ENCODE results near the gene HACD2. TPM values are rescaled to one million over a fixed set of nuclear protein-coding genes. Genes with fewer than 3 reads are reported as not detected.
A peak's percentile ranks its signal among the peaks of the same experiment; 100 is the strongest.

Gene HACD2
- total and polyA plus RNA-seq, 9 of the 15 experiments (the other 6 are each of a cell fraction or from before 2014, with no cell fraction given), result 1.3 to 10.5 (median 3.8) TPM

GRCh38 chr3:123597561-123597960 is 12.7 kb upstream of the HACD2 start (continued):
- TF ChIP-seq IRF2 (CRISPR knock-in tag; IDR thresholded peaks at IDR 0.05), result no peak
- no peak for TF ChIP-seq THRAP3 (IDR thresholded peaks at IDR 0.05; ENCODE audit: borderline replicate concordance)
- TF ChIP-seq ATF1 (CRISPR knock-in tag; IDR thresholded peaks at IDR 0.05), result no peak
- TF ChIP-seq ATF1 (tag; IDR thresholded peaks at IDR 0.05), result no peak
- no peak for TF ChIP-seq ZZZ3 (IDR thresholded peaks at IDR 0.05)

- H3K4me3 ChIP-seq, result no peak overlapping the region
- no peak for ATAC-seq
- ChIA-PET CTCF (ENCODE audit: low intra/inter-chr PET ratio) (no interaction called here), POLR2A (interaction anchor here (1.2 kb wide), 1 partner anchor 9 kb away, joined by 6 read pairs; no protein-coding TSS in a partner anchor)
- WGBS (ENCODE audit: insufficient coverage, low coverage, missing lambda C conversion rate), result 52% methylated on average over 5 of the region's 5 CpGs
- BruUV-seq (replicated peaks), result no TSS peak
- H3K4me1 ChIP-seq (replicated peaks in 1 of 2; ENCODE audit: control insufficient read depth in 2 of 2, insufficient read depth in 2 of 2, low read length in 2 of 2), result peaks cover 0 to 1% of the 10 kb centered on the region in 2 experiments; a peak in 2 of 5 replicates
- no peak for FAIRE-seq
- H4K20me1 ChIP-seq (replicated peaks; ENCODE audit: control insufficient read depth, insufficient read depth, low read length), result no peaks in the 10 kb centered on the region
- no peak for TF ChIP-seq MIER1 (IDR thresholded peaks at IDR 0.05; ENCODE audit: low read depth)
- peak; percentile 44; the same call in 1 of the 2 replicates for TF ChIP-seq MAFG (tag; conservative IDR thresholded peaks at IDR 0.05)
- TF ChIP-seq NFE2 (IDR thresholded peaks at IDR 0.05; ENCODE audit: low read depth), result peak; percentile 25; the same call in 1 of the 2 replicates
- in situ Hi-C loops (cut with MboI), result no loop called here
- intact Hi-C loops (cut with micrococcal nuclease), result no loop called here
- H2AFZ ChIP-seq (ENCODE audit: low read depth, low read length), result no peak overlapping the region
- no peaks in the 10 kb centered on the region for H3K36me3 ChIP-seq (ENCODE audit: control insufficient read depth, insufficient read depth, low read length)
- H3K9me1 ChIP-seq (ENCODE audit: control insufficient read depth, insufficient read depth, low read length), result no peaks in the 10 kb centered on the region
- DNase-seq (ENCODE audit: extremely low read depth in 1 of 4, low spot score in 3 of 4), result no peak
- peaks cover 3% of the 10 kb centered on the region; the same call in 1 of the 2 replicates for H3K9me3 ChIP-seq (replicated peaks; ENCODE audit: control insufficient read depth, insufficient read depth, low read depth, low read length)
- no peaks in the 10 kb centered on the region for H3K79me2 ChIP-seq (ENCODE audit: control insufficient read depth, insufficient read depth, low read length)
- H3K4me2 ChIP-seq (ENCODE audit: insufficient read depth, low read length), result no peak overlapping the region
- H3K27ac ChIP-seq (ENCODE audit: extremely low read depth, low read depth, low read length), result no peak overlapping the region
- no peak overlapping the region for H3K9ac ChIP-seq (ENCODE audit: insufficient read depth in 1 of 2, low read depth in 2 of 2, low read length in 2 of 2)
- H3K27me3 ChIP-seq (ENCODE audit: control insufficient read depth in 2 of 2, insufficient read depth in 2 of 2, low read length in 2 of 2), result no peaks in the 10 kb centered on the region
Observed at GRCh38 chr3:123595396-123596180, 10.7 kb upstream of the HACD2 start.
